K562 (cell line): Measurements from ENCODE around the gene OPTN.

Source experiments
- KHSRP ChIP-seq: fragments of 450-650 bp; IDR thresholded peaks from 2 replicates; pipeline ENCODE4 v1.6.1; 2017
- NFE2 ChIP-seq: IDR thresholded peaks from 2 replicates; pipeline ENCODE4 v1.6.1; 2014; ENCODE audit warnings: antibody characterized with exemption, low read depth
- ZNF175 ChIP-seq: fragments of 200-800 bp; sonication (Bioruptor generic); IDR thresholded peaks from 2 replicates; pipeline ENCODE4 v1.6.1; 2016; ENCODE audit warnings: low read depth, mild to moderate bottlenecking, missing genetic modification characterization, missing compliant biosample characterization
- TF ChIP-seq, protein P1 (sequence below): sonication (generic); formaldehyde crosslinking; IDR thresholded peaks from 2 replicates; pipeline ENCODE4 v1.8.1; 2023; ENCODE audit warnings: mild to moderate bottlenecking, missing genetic modification reagents, moderate library complexity

DNA sequence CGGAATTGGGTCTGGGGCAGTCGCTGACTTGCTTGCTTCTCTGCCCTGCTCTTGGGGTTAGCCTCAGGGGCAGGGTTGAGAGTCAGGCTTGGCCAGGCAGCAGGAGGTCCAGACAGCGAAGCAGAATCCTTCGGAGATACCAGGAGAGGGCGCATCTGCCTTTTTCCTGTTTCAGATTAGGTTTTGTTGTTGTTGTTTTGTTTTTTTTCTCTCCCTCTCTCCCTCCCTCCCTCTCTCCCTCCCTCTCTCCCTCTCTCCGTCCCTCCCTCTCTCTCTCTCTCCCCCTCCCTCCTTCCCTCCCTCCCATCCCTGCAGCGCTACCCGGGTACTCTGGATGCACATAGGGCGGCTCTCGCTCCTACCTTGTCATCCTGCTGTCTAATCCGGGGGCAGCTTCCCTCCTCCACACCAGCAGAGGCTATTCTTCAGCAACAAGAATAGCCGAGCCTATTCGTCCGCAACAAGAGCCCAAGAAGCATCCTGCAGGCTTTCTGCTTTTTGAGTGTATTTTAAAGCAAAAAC, 758 bp upstream of the OPTN start:
- TF ChIP-seq, protein P1, sequence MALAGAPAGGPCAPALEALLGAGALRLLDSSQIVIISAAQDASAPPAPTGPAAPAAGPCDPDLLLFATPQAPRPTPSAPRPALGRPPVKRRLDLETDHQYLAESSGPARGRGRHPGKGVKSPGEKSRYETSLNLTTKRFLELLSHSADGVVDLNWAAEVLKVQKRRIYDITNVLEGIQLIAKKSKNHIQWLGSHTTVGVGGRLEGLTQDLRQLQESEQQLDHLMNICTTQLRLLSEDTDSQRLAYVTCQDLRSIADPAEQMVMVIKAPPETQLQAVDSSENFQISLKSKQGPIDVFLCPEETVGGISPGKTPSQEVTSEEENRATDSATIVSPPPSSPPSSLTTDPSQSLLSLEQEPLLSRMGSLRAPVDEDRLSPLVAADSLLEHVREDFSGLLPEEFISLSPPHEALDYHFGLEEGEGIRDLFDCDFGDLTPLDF (CRISPR knock-in tag): no peak
- TF ChIP-seq NFE2 (no peak), KHSRP (no peak), ZNF175 (CRISPR knock-in tag) (no peak)
